K562 (cell line): Measurements from ENCODE around the gene MAGIX. TPM values are rescaled to one million over a fixed set of nuclear protein-coding genes. Genes with fewer than 3 reads are reported as not detected.

ENCODE experiments used
- BACH1 ChIP-seq: fragments of 200-800 bp; sonication (Bioruptor generic); IDR thresholded peaks from 2 replicates; pipeline ENCODE4 v1.6.1; 2016; ENCODE audit warnings: missing genetic modification characterization, missing compliant biosample characterization
- CREB3L1 ChIP-seq: fragments of 450-650 bp; IDR thresholded peaks from 2 replicates; pipeline ENCODE4 v1.6.1; 2014; ENCODE audit warnings: low read depth, mild to moderate bottlenecking, moderate library complexity, borderline replicate concordance
- CXXC5 ChIP-seq: fragments of 250-450 bp; sonication (Bioruptor Pico); IDR thresholded peaks from 2 replicates; pipeline ENCODE4 v1.8.0; 2022; ENCODE audit warnings: inconsistent platforms, mild to moderate bottlenecking, moderate library complexity
- ESRRA ChIP-seq: fragments of 450-650 bp; IDR thresholded peaks from 2 replicates; pipeline ENCODE4 v1.6.1; 2014; ENCODE audit warnings: low read depth, mild to moderate bottlenecking, moderate library complexity, borderline replicate concordance
- ETV5 ChIP-seq: sonication (generic); formaldehyde crosslinking; IDR thresholded peaks from 2 replicates; pipeline ENCODE4 v1.4.0; 2020; ENCODE audit warnings: low read depth, mild to moderate bottlenecking, missing genetic modification reagents
- HDAC1 ChIP-seq, 2 experiments: fragments of 450-650 bp; IDR thresholded peaks; 2 replicates each; pipeline ENCODE4 v1.6.1; 2016 to 2017; ENCODE audit warnings: inconsistent platforms in 1 of 2, mild to moderate bottlenecking in 1 of 2, moderate library complexity in 1 of 2
- HMGN3 ChIP-seq: IDR thresholded peaks from 2 replicates; pipeline ENCODE4 v1.6.1; 2011; ENCODE audit warnings: borderline replicate concordance, low read depth, mild to moderate bottlenecking, mixed read lengths, low read length; ENCODE audit not compliant: insufficient read length; ENCODE audit errors: extremely low read depth
- MTA2 ChIP-seq: fragments of 450-650 bp; IDR thresholded peaks from 2 replicates; pipeline ENCODE4 v1.6.1; 2016; ENCODE audit warnings: low read depth
- NCOA1 ChIP-seq: fragments of 450-650 bp; IDR thresholded peaks from 2 replicates; pipeline ENCODE4 v1.6.1; 2016; ENCODE audit warnings: low read depth
- NFE2L1 ChIP-seq: fragments of 450-650 bp; IDR thresholded peaks from 2 replicates; pipeline ENCODE4 v1.6.1; 2016; ENCODE audit warnings: missing genetic modification characterization, low read depth, mild to moderate bottlenecking, missing compliant biosample characterization, moderate library complexity, borderline replicate concordance
- PHTF2 ChIP-seq: fragments of 250-450 bp; sonication (Bioruptor Pico); IDR thresholded peaks from 2 replicates; pipeline ENCODE4 v1.5.0; 2021; ENCODE audit warnings: mild to moderate bottlenecking
- SRSF3 ChIP-seq: fragments of 200-400 bp; formaldehyde crosslinking; IDR thresholded peaks from 2 replicates; pipeline ENCODE4 v1.6.1; 2016; ENCODE audit warnings: mild to moderate bottlenecking, low read length, moderate library complexity; ENCODE audit not compliant: insufficient read depth
- SRSF9 ChIP-seq: fragments of 200-400 bp; formaldehyde crosslinking; IDR thresholded peaks from 2 replicates; pipeline ENCODE4 v1.6.1; 2017; ENCODE audit warnings: low read depth, low read length, borderline replicate concordance
- TFAM ChIP-seq: fragments of 250-450 bp; sonication (Bioruptor Pico); conservative IDR thresholded peaks from 2 replicates; pipeline ENCODE4 v1.5.0; 2021; ENCODE audit warnings: mild to moderate bottlenecking, moderate library complexity
- ZNF134 ChIP-seq: fragments of 250-450 bp; sonication (Bioruptor Pico); conservative IDR thresholded peaks from 2 replicates; pipeline ENCODE4 v1.4.0; 2020
- ZNF324 ChIP-seq: fragments of 250-450 bp; sonication (Bioruptor Pico); IDR thresholded peaks from 2 replicates; pipeline ENCODE4 v1.4.0; 2020; ENCODE audit warnings: mild to moderate bottlenecking
- ZNF696 ChIP-seq: fragments of 250-450 bp; sonication (Bioruptor Pico); conservative IDR thresholded peaks from 2 replicates; pipeline ENCODE4 v1.4.0; 2020; ENCODE audit warnings: mild to moderate bottlenecking, moderate library complexity
- polyA plus RNA-seq, 8 experiments: library from polyadenylated mRNA; depleted of rRNA in 4 of 8; stranded (reverse) in 5 of 8; unstranded in 3 of 8; fragments of >200 nt; fragmentation: Nextera tagmentation in 2 of 8; fragmentation: Illumina TruSeq in 1 of 8; extraction: Ambion mirVana in 2 of 8; extraction: Trizol in 1 of 8; gene quantifications; 2 replicates each; pipeline versions ENCODE4 v1.2.1 to v1.2.3, GENCODE V29; 2011 to 2014; ENCODE audit warnings: inconsistent platforms in 1 of 8, missing spikeins in 1 of 8
- total RNA-seq, 7 experiments: library from RNA; depleted of rRNA in 6 of 7; stranded (reverse); fragments of >200 nt in 6 of 7; fragmentation: Illumina TruSeq in 2 of 7; extraction: Trizol in 2 of 7; gene quantifications; 2 replicates each; pipeline versions ENCODE4 v1.2.1 to v1.2.3, GENCODE V29; 2011 to 2021; ENCODE audit warnings: low replicate concordance in 1 of 7
- TF ChIP-seq, protein P1 (sequence below): fragments of 250-450 bp; sonication (Bioruptor Pico); IDR thresholded peaks from 2 replicates; pipeline ENCODE4 v1.4.0; 2020
- TF ChIP-seq, protein P2 (sequence below): fragments of 250-450 bp; sonication (Bioruptor Pico); IDR thresholded peaks from 2 replicates; pipeline ENCODE4 v1.5.0; 2021; ENCODE audit warnings: mild to moderate bottlenecking, borderline replicate concordance
- TF ChIP-seq, protein P3 (sequence below): fragments of 250-450 bp; sonication (Bioruptor Pico); IDR thresholded peaks from 2 replicates; pipeline ENCODE4 v1.4.0; 2020; ENCODE audit warnings: mild to moderate bottlenecking, moderate library complexity, borderline replicate concordance

Gene MAGIX
- total and polyA plus RNA-seq, 9 of the 15 experiments (the other 6 are each of a cell fraction or from before 2014, with no cell fraction given): 0.08 to 3.5 (median 0.47) TPM

DNA sequence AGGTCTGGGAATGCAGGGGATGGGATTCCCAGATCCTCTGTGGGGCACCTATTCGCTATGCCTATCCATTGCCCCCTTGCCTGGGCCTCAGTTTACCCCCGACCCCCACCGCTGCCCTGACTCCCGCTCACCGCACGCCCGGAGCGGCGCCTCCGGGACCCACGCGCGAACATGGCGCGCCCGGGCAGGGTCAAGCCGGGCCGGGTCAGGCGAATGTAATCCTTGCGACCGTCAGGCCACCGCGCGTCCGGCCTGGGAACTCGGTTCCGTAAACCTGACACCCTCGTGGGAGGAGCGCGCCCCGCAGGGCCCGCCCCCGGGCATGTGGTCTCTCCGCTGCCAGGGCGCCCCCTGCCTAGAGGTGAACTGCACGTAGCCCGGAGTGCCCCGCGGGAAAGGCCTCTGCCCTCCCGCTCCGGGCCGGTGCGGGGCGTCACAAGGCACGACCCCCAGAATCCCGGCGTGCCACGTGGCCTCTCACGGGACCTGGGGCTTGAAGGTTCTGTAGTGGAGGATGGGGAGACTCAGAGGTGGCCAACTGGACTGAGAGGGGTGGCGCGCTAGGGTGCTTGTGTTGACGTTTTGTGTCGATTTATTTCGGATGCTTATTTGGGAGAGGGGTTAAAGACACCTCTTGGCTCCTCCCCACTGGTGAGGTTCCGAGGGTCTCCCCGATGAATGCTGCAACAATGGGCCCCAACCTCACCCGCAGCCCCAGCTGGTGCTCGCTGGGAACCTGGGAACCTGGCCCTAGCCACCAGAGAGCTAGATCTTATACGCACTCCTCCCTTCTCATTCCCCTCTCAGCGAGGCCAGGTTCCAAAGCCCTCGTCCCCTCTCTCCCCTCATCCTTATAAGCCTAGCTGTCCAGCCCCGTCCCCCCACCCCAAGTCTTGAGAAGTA lies 23.8 kb downstream of the MAGIX start, which contains the start of gene PRICKLE3 (continued):
- TF ChIP-seq, protein P1, sequence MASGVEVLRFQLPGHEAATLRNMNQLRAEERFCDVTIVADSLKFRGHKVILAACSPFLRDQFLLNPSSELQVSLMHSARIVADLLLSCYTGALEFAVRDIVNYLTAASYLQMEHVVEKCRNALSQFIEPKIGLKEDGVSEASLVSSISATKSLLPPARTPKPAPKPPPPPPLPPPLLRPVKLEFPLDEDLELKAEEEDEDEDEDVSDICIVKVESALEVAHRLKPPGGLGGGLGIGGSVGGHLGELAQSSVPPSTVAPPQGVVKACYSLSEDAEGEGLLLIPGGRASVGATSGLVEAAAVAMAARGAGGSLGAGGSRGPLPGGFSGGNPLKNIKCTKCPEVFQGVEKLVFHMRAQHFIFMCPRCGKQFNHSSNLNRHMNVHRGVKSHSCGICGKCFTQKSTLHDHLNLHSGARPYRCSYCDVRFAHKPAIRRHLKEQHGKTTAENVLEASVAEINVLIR (CRISPR knock-in tag): no peak
- TF ChIP-seq CXXC5 (CRISPR knock-in tag) (peak; percentile 86), BACH1 (tag) (no peak), ETV5 (no peak), TFAM (no peak), ZNF324 (CRISPR knock-in tag) (no peak), NFE2L1 (no peak), HDAC1 (IDR thresholded peaks at IDR 0.05) (peak in 1 of 2 experiments; percentile 85; a peak in 2 of 4 replicates), HMGN3 (peak; percentile 92), ZNF134 (no peak), ESRRA (peak; percentile 66), CREB3L1 (peak; percentile 82), NCOA1 (no peak), MTA2 (no peak), SRSF3 (no peak), SRSF9 (no peak), PHTF2 (CRISPR knock-in tag) (no peak), ZNF696 (CRISPR knock-in tag) (no peak)
- TF ChIP-seq, protein P2, sequence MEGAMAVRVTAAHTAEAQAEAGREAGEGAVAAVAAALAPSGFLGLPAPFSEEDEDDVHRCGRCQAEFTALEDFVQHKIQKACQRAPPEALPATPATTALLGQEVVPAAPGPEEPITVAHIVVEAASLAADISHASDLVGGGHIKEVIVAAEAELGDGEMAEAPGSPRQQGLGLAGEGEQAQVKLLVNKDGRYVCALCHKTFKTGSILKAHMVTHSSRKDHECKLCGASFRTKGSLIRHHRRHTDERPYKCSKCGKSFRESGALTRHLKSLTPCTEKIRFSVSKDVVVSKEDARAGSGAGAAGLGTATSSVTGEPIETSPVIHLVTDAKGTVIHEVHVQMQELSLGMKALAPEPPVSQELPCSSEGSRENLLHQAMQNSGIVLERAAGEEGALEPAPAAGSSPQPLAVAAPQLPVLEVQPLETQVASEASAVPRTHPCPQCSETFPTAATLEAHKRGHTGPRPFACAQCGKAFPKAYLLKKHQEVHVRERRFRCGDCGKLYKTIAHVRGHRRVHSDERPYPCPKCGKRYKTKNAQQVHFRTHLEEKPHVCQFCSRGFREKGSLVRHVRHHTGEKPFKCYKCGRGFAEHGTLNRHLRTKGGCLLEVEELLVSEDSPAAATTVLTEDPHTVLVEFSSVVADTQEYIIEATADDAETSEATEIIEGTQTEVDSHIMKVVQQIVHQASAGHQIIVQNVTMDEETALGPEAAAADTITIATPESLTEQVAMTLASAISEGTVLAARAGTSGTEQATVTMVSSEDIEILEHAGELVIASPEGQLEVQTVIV: no peak
- TF ChIP-seq, protein P3, sequence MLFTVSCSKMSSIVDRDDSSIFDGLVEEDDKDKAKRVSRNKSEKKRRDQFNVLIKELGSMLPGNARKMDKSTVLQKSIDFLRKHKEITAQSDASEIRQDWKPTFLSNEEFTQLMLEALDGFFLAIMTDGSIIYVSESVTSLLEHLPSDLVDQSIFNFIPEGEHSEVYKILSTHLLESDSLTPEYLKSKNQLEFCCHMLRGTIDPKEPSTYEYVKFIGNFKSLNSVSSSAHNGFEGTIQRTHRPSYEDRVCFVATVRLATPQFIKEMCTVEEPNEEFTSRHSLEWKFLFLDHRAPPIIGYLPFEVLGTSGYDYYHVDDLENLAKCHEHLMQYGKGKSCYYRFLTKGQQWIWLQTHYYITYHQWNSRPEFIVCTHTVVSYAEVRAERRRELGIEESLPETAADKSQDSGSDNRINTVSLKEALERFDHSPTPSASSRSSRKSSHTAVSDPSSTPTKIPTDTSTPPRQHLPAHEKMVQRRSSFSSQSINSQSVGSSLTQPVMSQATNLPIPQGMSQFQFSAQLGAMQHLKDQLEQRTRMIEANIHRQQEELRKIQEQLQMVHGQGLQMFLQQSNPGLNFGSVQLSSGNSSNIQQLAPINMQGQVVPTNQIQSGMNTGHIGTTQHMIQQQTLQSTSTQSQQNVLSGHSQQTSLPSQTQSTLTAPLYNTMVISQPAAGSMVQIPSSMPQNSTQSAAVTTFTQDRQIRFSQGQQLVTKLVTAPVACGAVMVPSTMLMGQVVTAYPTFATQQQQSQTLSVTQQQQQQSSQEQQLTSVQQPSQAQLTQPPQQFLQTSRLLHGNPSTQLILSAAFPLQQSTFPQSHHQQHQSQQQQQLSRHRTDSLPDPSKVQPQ (CRISPR knock-in tag): no peak
